Adrenal gland (tissue), 5 donors: ENCODE measurements around the gene CCDC27.

Source experiments
- POLR2A ChIP-seq, 2 donors: fragments of 450-650 bp; IDR thresholded peaks; one replicate each; pipeline ENCODE4 v1.6.1; 2017; ENCODE audit warnings: antibody characterized with exemption in 2 of 2, mild to moderate bottlenecking in 2 of 2, moderate library complexity in 1 of 2
- TF ChIP-seq, protein P1 (sequence below), 6 experiments: fragments of 450-650 bp in 4 of 6; fragments of 200-600 bp in 2 of 6; sonication (generic) in 1 of 6; IDR thresholded peaks; 1 replicate in 5 of 6; 2 replicates in 1 of 6; pipeline versions ENCODE4 v1.5.1 to v1.8.0; 2016 to 2021; ENCODE audit warnings: antibody characterized with exemption in 6 of 6, mild to moderate bottlenecking in 2 of 6, moderate library complexity in 1 of 6
- donor health status: DM: no; HTN: no; CAD: no.

DNA sequence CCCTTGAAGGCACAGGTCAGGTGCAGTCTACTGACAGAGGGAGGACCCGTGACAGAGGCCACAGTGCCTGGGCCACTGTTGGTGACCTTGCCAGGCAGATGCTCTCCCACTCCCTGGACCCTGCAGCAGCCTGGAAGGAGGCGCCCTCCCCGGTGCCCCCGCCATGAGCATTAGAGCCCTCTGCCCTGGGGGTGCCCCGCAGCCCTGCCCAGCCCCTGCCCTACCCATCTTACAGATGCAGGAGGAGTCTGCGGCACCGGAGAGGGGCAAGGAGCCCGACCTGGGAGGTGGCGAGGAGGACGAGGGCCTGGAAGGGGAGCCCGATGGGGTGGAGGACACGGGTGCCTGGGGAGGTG lies 10.6 kb downstream of the CCDC27 start:
- TF ChIP-seq, protein P1, sequence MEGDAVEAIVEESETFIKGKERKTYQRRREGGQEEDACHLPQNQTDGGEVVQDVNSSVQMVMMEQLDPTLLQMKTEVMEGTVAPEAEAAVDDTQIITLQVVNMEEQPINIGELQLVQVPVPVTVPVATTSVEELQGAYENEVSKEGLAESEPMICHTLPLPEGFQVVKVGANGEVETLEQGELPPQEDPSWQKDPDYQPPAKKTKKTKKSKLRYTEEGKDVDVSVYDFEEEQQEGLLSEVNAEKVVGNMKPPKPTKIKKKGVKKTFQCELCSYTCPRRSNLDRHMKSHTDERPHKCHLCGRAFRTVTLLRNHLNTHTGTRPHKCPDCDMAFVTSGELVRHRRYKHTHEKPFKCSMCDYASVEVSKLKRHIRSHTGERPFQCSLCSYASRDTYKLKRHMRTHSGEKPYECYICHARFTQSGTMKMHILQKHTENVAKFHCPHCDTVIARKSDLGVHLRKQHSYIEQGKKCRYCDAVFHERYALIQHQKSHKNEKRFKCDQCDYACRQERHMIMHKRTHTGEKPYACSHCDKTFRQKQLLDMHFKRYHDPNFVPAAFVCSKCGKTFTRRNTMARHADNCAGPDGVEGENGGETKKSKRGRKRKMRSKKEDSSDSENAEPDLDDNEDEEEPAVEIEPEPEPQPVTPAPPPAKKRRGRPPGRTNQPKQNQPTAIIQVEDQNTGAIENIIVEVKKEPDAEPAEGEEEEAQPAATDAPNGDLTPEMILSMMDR (IDR thresholded peaks at IDR 0.05), result no peak
- no peak for TF ChIP-seq POLR2A (IDR thresholded peaks at IDR 0.05)
